Bronchial epithelial cell (primary cell): ENCODE measurements around the gene DYNLRB1. TPM values are rescaled to one million over a fixed set of nuclear protein-coding genes. Genes with fewer than 3 reads are reported as not detected.

Source experiments
- DNase-seq: peaks from one replicate; pipeline ENCODE4 v3.0.0-alpha.2; 2010; ENCODE audit warnings: low read depth
- FAIRE-seq: peaks from 2 replicates; lab custom pipeline; 2011; peaks lifted over from hg19 to GRCh38; lab: Jason Lieb, UNC
- H3K27me3 ChIP-seq: 2 replicates; pipeline ENCODE4 v1.5.1; 2011; ENCODE audit warnings: low read length; ENCODE audit not compliant: control insufficient read depth, insufficient read depth
- H3K36me3 ChIP-seq: 2 replicates; pipeline ENCODE4 v1.5.1; 2011; ENCODE audit warnings: low read length; ENCODE audit not compliant: control insufficient read depth, insufficient read depth
- H3K4me3 ChIP-seq: 2 replicates; pipeline ENCODE4 v1.5.1; 2011; ENCODE audit warnings: mild to moderate bottlenecking, low read depth, low read length, control low read depth
- total RNA-seq: library from RNA; depleted of rRNA; stranded (reverse); fragments of >200 nt; gene quantifications from 2 replicates; pipeline ENCODE4 v1.2.1, GENCODE V29; 2014
- TF ChIP-seq, protein P1 (sequence below): IDR thresholded peaks from 2 replicates; pipeline ENCODE4 v1.5.1; 2011; ENCODE audit warnings: mild to moderate bottlenecking, moderate library complexity, low read length, control low read depth, inconsistent platforms; ENCODE audit not compliant: insufficient read depth, severe bottlenecking

DYNLRB1 gene
- total RNA-seq, 1 donor from 2014 or later: 12.6 TPM

DNA sequence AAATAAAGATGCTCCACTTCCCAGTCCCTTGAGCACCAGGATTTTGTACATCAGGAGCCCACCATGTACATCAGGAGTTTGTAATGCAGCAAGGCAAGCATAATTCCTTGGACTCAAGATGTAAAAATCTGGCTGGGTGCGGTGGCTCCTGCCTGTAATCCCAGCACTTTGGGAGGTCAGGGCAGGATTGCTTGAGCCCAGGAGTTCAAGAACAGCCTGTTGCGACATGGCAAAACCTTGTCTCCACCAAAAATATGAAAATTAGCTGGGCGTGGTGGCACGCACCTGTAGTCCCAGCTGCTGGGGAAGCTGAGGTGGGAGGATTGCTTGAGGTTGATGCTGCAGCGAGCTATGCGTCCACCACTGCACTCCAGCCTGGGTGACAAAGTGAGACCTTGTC is 26.2 kb downstream of the DYNLRB1 start:
- no peak for FAIRE-seq
- no peak for DNase-seq
- Histone ChIP-seq H3K4me3 (no peak overlapping the region), H3K27me3 (no peaks in the 10 kb centered on the region), H3K36me3 (peaks cover 15% of the 10 kb centered on the region)
- TF ChIP-seq, protein P1, sequence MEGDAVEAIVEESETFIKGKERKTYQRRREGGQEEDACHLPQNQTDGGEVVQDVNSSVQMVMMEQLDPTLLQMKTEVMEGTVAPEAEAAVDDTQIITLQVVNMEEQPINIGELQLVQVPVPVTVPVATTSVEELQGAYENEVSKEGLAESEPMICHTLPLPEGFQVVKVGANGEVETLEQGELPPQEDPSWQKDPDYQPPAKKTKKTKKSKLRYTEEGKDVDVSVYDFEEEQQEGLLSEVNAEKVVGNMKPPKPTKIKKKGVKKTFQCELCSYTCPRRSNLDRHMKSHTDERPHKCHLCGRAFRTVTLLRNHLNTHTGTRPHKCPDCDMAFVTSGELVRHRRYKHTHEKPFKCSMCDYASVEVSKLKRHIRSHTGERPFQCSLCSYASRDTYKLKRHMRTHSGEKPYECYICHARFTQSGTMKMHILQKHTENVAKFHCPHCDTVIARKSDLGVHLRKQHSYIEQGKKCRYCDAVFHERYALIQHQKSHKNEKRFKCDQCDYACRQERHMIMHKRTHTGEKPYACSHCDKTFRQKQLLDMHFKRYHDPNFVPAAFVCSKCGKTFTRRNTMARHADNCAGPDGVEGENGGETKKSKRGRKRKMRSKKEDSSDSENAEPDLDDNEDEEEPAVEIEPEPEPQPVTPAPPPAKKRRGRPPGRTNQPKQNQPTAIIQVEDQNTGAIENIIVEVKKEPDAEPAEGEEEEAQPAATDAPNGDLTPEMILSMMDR: no peak

DNA sequence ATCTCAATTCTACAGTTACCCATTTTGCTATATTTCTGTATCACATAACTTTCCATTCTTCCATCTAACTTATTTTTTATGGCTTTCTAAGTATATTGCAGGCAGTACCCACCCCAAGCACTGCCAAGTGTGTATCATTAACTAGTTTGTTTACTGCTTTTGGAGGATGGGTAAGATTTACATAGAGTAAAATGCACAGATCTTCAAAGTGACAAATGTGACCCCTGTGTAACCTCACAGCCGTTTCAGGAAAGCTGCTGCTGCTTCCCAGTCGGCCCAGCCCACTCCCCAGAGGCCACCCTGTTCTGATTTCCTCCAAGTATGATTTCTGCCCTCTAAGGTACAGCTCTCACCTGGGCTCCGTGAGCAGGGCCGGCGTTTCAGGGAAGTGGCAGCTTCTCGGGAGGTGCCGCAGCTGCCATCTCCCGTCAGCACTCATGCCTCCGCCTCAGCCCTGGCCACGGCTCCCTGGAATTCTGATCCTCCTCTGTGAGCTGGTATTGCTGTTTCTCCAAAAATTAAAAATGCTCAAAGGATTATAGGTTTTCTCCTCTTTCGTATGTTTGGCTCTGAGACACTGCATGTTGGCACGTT is 27.3 kb downstream of the DYNLRB1 start:
- peaks cover 15% of the 10 kb centered on the region for H3K36me3 ChIP-seq

DNA sequence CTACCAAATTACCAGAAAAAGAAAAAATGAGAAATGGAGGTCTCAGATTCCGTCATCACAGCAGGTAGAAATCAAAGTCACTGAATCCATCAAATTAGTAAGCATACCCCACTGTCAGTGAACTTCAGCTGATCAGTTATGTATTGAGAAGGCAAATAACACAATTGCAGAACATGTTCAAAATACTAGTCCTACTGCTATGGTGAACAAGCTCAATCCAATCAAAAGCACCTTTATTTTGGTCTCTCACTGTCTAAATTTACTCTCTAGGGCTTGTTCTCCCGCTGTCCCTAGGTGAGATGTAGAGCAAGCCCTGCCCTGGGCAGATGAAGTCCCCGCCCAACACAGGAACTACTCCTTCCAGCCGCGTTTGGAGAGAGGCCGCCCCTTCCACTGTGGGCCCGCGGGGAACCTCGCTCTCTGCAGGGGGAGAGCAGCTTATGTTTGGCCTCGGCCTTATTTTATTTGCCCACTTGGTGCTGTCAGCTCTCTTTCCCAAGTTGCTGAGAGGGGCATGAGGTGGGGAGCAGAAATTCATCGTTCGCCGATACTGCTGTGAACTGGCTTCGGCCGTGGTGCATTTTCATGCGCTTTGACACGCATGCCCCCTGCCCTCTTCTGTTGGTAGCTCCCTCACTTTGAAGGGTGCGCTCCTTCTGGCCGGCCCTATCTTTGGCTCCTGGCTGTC is 28.0 kb downstream of the DYNLRB1 start:
- Histone ChIP-seq H3K36me3 (peaks cover 10% of the 10 kb centered on the region), H3K27me3 (no peaks in the 10 kb centered on the region), H3K4me3 (peak overlapping the region; percentile 13)
- TF ChIP-seq, protein P1: no peak
- FAIRE-seq: no peak
- DNase-seq: no peak

More for the DNA sequence above, 27.3 kb downstream of the DYNLRB1 start:
- FAIRE-seq (no peak), DNase-seq (no peak)
- no peaks in the 10 kb centered on the region for H3K27me3 ChIP-seq
- no peak overlapping the region for H3K4me3 ChIP-seq
- TF ChIP-seq, protein P1: no peak

DNA sequence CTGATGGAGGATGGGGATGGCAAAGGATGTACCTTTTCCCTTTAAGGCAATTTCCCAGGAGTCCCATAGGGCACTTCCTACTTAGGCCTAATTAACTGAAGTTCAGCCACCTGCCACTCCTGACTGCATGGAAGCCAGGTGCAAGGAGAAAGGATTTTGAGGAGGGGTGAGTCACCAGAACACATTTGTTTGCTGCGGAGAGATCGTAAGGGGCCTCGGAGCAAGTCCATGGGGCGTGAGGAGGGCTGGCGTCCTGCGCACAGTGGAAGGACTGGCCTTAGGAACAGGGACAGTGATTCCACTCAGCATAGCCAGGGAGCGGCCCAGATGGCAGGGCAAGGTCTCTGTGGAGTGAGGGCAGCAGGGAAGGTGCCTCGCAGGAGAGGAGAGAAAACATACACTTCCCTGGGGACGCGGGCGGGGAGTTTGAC is 30.5 kb downstream of the DYNLRB1 start:
- H3K36me3 ChIP-seq: no peaks in the 10 kb centered on the region
- no peak overlapping the region for H3K4me3 ChIP-seq
- FAIRE-seq (no peak), DNase-seq (no peak)
- no peaks in the 10 kb centered on the region for H3K27me3 ChIP-seq
- TF ChIP-seq, protein P1: no peak

DNA sequence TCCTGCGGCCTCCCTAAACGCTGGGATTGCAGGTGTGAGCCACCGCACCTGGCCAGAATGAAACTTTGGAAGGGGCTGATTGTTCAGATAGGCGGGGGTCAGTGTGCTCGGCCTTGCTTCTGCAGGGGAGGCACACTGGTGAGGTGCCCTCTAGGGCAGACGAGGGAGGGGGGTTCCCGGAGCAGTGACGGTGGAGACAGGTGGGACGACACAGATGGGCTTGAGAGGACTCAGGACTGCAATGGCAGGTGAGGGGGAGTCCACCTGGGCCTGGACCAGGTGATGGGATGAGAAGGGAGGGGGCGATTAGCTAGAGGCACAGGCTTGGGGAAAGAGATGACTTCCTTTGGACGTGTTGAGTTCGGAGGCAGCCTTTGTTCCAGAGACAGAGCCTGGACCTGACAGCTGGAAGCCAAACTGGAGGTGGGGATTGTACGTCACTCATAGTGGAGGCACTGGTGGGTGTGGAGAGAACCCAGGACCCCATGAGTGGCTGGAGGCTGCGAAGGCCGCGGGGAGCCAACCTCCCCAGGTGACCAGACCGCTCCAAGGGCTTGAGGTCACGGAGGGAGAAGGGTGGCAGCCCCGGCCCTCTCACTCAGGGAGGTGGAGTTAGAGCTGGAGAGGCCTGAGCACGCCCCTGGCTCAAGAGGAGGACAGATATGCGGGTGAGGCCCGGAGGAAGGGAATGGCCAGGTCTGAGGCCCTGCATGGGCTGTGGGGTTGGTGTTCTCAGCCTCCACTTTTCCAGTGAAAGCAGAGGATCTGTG is 31.8 kb downstream of the DYNLRB1 start:
- no peaks in the 10 kb centered on the region for H3K27me3 ChIP-seq
- DNase-seq: no peak
- H3K4me3 ChIP-seq: no peak overlapping the region
- TF ChIP-seq, protein P1: no peak
- no peaks in the 10 kb centered on the region for H3K36me3 ChIP-seq
- no peak for FAIRE-seq
